HG03469 (cell line): Measurements from ENCODE around the gene POMT1.
"Not testable (repeated sequence)": the region's sequence is repeated elsewhere in the genome, so short reads cannot be mapped to it uniquely, and the experiment has no call there.

Experiments
- ATAC-seq: cut with Tn5 transposase; IDR thresholded peaks from one replicate; pipeline ENCODE4 v1.9.1; 2021; ENCODE audit warnings: mild to moderate bottlenecking, moderate library complexity, moderate number of reproducible peaks; ENCODE audit not compliant: unreplicated experiment

The POMT1 gene

GRCh38 chr9:131492070-131492469 is 10.6 kb upstream of the POMT1 start:
- ATAC-seq, result no peak

DNA sequence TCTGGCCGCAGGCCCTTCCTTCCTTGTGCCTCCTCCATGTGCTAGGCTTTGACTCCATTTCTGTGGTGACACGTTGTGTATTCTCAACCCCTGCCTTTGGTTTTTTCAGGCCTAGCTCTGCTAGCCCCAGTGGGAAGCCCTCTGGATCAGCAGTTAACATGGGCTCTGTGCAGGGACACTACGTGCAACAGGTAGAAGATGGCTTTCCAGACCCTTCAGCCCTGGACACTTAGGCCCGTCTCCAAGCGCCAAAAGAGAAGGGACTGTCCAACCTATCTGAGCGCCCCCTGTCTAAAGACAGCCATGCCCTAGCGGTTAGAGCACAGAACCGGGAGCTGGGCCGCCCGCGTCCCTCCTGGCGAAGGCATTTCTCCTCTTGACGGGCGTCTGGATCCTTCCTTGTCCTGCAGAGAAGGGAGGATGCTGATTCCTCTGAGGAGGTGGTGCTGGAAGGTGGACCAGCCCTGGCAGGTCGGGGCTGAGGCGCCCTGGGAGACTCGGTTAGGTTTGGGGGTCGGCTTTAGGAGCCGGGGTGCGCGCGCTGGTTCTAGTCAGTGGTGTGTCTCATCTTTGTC is 8.3 kb upstream of the POMT1 start:
- no peak for ATAC-seq

- ATAC-seq, result no peak
These were observed 6.9 kb upstream of the POMT1 start for GRCh38 chr9:131495785-131496184.

DNA sequence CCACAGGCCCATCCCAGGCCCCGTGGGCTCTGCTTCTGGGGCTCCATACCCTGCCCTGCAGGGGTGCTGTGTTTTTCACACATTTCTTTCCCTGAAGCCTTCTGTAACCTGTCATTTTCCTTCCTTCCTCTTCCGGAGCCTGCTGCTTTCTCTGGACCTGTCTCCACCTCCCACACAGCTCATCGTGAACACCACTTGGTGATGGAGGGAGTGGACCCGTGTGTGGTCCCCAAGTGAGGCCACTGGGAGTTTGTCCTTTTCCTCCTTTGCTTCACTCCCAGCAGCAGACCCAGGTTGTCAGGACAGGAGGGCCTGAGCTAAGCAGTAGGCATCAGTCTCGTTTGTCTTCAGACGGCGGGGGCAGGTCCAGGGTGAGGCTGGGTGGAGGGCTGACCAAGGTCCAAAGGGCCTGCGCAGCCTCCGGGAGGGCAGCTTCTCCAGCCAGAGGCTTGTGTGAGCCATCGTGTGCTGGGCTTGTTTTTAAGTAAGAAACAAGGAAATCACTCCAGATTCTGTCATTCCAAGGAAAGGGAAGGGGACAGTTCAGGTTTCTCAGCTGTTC is 5.8 kb upstream of the POMT1 start:
- ATAC-seq, result no peak

DNA sequence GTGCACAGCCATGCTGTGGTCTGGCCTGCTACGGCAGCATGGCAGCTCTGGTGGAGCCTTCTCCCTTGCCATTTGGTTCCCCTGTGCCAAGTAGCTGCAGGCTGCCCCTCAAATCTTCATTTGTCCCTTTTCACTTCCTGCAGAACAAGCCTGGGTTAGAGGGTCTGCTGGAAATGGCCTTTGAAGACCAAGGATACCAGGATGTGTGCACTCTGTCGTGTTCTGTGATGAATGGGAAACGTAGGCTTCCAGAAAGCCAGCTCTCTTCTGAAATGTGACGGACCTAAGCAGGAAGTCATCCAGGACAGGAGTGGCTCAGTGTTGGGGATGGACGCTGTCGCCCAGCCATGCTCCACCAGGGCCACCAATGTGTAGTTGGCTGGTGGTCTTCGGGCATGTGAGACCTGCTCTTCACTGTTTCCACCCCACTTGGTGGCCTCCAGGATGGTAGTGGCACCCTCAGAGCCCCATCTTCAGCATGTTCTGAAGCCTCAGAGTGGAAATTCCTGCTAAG is 3.4 kb upstream of the POMT1 start:
- ATAC-seq, result no peak

DNA sequence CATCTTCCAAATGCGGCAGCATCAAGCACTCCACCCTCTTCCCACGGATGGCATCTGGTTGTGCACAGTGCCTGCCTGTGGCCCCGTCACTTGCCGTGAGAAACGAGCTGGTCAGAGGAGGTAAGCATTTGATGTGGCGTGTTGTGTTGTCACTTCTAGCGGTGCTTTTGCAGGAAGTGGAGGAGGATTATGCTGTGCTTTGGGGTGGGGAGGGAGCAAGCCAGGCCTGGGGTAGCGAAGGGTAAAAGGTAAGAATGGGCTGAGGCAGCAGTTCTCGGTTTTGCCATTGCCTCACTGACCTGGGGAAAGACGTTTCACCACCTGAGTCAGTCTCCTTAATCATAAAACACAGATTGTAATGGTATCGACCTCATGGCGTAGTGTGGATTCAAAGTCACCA is 2.3 kb upstream of the POMT1 start:
- ATAC-seq, result no peak

GRCh38 chr9:131500939-131501541 is 1.7 kb upstream of the POMT1 start:
- ATAC-seq, result no peak

GRCh38 chr9:131503626-131504465 is 1.1 kb downstream of the POMT1 start:
- ATAC-seq, result no peak

DNA sequence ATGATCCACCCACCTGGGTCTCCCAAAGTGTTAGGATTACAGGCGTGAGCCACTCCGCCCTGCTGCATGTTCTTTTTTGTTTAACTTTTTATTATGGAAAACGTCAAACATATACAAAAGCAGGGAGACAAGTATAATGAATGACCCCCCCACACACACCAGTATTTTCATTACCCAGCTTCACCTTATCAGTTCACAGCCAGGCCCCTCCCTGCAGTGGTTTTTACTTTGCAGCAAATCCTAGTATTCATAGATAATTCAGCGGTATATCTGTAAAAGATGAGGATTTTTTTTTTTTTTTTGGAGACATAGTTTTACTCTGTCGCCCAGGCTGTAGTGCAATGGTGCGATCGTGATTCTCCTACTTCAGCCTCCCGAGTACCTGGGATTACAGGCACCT is 2.3 kb downstream of the POMT1 start:
- no peak for ATAC-seq

DNA sequence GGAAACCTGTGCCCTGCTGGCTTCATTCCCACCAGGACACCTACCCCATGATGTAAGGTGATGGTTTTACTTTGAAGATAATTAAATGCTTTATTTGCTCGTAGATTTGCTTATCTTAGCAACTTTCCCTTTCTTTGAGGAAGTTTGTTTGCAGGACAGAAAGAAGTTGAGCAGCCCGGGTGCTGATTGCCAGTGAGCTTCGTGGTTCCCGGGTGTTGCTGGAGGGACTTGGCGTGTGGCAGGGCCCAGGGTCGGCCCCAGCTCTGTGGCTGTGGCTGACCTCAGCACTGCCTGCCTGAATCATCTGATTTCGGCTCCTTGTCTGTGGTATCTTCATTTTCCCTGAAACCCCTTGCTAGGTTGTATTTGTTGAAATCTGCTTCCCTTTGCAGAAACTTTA is 8.7 kb downstream of the POMT1 start:
- ATAC-seq, result no peak

- ATAC-seq, result no peak
These were observed 9.2 kb downstream of the POMT1 start for GRCh38 chr9:131511880-131512279.

DNA sequence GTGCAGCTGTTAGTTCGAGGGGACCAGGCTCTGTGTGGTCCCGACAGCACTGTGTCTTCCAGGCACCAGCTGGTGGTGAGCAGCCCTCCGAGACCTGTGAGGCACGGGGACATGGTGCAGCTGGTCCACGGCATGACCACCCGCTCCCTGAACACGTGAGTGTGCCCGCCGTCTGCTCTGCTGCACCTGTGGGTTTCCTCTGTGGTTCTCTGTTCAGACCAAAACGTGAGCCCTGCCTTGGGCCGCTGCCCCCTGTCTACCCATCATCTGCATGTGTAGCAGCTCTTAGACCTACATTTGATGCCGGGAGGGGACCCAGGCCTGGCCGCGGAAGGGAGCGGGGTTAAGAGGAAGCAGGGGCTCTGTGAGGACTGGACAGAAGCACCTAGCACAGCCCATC is 10.5 kb downstream of the POMT1 start:
- ATAC-seq, result no peak

DNA sequence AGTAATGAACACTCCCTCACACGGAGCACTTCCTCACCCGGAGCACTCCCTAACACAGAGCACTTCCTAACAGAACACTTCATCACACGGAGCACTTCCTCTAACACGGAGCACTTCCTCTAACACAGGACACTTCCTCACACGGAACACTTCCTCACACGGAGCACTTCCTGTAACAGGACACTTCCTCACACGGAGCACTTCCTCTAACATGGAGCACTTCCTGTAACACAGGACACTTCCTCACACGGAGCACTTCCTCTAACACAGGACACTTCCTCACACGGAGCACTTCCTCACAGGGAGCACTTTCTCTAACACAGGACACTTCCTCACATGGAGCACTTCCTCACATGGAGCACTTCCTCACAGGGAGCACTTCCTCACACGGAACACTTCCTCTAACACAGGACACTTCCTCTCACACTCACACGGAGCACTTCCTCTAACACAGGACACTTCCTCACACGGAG is 12.9 kb downstream of the POMT1 start:
- ATAC-seq, result not testable (repeated sequence)

- no peak for ATAC-seq
These were observed 13.4 kb downstream of the POMT1 start for GRCh38 chr9:131516100-131516499.

GRCh38 chr9:131516930-131517329 is 14.2 kb downstream of the POMT1 start:
- no peak for ATAC-seq

GRCh38 chr9:131517761-131518190 is 15.1 kb downstream of the POMT1 start:
- no peak for ATAC-seq

GRCh38 chr9:131518553-131518952 is 15.8 kb downstream of the POMT1 start:
- no peak for ATAC-seq

GRCh38 chr9:131520503-131520902 is 17.8 kb downstream of the POMT1 start:
- ATAC-seq, result no peak

GRCh38 chr9:131521203-131521602 is 18.5 kb downstream of the POMT1 start:
- no peak for ATAC-seq

- ATAC-seq, result no peak
These were observed 19.1 kb downstream of the POMT1 start for GRCh38 chr9:131521822-131522221.

DNA sequence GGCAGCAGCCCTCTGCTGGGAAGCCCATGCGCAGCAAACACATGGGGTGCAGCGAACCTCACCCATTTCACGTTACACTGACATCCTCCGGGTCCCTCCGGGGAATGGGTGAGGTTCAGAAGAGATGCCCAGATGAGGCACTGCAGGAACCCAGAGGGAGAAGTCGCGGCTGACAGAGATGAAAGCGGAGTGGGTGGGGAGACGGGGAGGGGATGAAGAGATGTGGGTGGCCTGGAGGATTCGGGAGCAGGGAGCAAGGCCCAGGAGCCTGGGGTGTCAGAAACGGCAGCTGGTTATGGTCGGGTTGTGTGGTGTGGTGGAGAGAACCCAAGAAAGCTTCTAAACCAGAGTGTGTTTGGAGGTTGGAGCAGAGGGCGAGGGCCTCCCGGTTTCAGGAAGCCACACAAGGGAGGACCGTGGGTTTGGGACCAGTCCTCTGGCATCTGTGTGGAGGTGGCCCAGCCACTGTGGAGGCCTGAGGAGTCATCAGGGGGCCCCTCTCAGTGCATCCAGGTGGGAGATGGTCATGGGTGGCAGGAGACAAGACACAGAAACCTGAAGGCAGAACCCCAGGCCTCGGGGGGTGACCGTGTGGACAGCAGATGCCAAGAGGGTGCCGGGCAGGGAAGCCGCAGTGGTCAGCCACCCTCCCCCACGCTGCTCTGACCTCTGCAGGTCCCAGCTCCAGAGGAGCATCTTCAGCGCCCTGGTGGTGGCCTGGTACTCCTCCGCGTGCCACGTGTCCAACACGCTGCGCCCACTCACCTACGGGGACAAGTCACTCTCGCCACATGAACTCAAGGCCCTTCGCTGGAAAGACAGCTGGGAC is 19.8 kb downstream of the POMT1 start:
- ATAC-seq, result no peak
